Brain pericyte (primary cell): ENCODE data around the gene ZNF366.
A peak's percentile ranks its signal among the peaks of the same experiment; 100 is the strongest.

ENCODE experiments used
- DNase-seq: peaks from one replicate; pipeline ENCODE4 v3.0.0-alpha.2; 2012; ENCODE audit warnings: low read depth, low spot score

ZNF366 gene

GRCh38 chr5:72465601-72466563 is 41.3 kb downstream of the ZNF366 start:
- no peak for DNase-seq

- DNase-seq: no peak
Observed at GRCh38 chr5:72465066-72465465, 42.1 kb downstream of the ZNF366 start.

GRCh38 chr5:72464071-72464470 is 43.1 kb downstream of the ZNF366 start:
- DNase-seq: no peak

- DNase-seq: no peak
Observed at GRCh38 chr5:72463449-72464052, 43.7 kb downstream of the ZNF366 start.

GRCh38 chr5:72460413-72460812 is 46.8 kb downstream of the ZNF366 start:
- no peak for DNase-seq

GRCh38 chr5:72459913-72460312 is 47.3 kb downstream of the ZNF366 start:
- no peak for DNase-seq

GRCh38 chr5:72459089-72459661 is 48.0 kb downstream of the ZNF366 start:
- DNase-seq: no peak

GRCh38 chr5:72458407-72458806 is 48.8 kb downstream of the ZNF366 start:
- no peak for DNase-seq

- no peak for DNase-seq
Observed at GRCh38 chr5:72457491-72457890, 49.7 kb downstream of the ZNF366 start.

GRCh38 chr5:72456391-72457074 is 50.7 kb downstream of the ZNF366 start:
- no peak for DNase-seq

- no peak for DNase-seq
Observed at GRCh38 chr5:72455476-72455875, 51.7 kb downstream of the ZNF366 start.

GRCh38 chr5:72454996-72455395 is 52.2 kb downstream of the ZNF366 start:
- no peak for DNase-seq

- no peak for DNase-seq
Observed at GRCh38 chr5:72453246-72453775, 53.9 kb downstream of the ZNF366 start.

GRCh38 chr5:72452515-72453245 is 54.5 kb downstream of the ZNF366 start:
- DNase-seq: peak; percentile 41

GRCh38 chr5:72451741-72452505 is 55.3 kb downstream of the ZNF366 start:
- DNase-seq: peak; percentile 76

- DNase-seq: no peak
Observed at GRCh38 chr5:72448368-72448767, 58.8 kb downstream of the ZNF366 start.

GRCh38 chr5:72447751-72448150 is 59.5 kb downstream of the ZNF366 start:
- DNase-seq: no peak

GRCh38 chr5:72445969-72446368 is 61.2 kb downstream of the ZNF366 start:
- no peak for DNase-seq

- no peak for DNase-seq
Observed at GRCh38 chr5:72443883-72444282, 63.3 kb downstream of the ZNF366 start.

GRCh38 chr5:72441862-72442540 is 65.2 kb downstream of the ZNF366 start:
- DNase-seq: no peak
